HCT116 (cell line): ENCODE data around the gene HRK. TPM values are rescaled to one million over a fixed set of nuclear protein-coding genes. Genes with fewer than 3 reads are reported as not detected.

Source experiments
- ATAC-seq: fragments of 200-7000 bp; cut with Tn5 transposase; 2 replicates; pipeline ENCODE4 v1.9.1; 2020; ENCODE audit warnings: mild to moderate bottlenecking, moderate library complexity
- BruUV-seq: library from RNA; stranded (reverse); fragments of 400-500 nt; replicated peaks from 2 replicates; lab custom pipeline; 2021; lab: Mats Ljungman, UMichigan
- CTCF ChIA-PET: fragments of 300-600 bp; sonication (Branson Sonifier 250); formaldehyde crosslinking; loops from one replicate; lab custom pipeline; 2021; ENCODE audit warnings: antibody characterized with exemption; lab: Charles Lee
- POLR2A ChIA-PET: fragments of 300-600, 350-600 bp; sonication (Branson Sonifier 250); formaldehyde crosslinking; loops from one replicate; lab custom pipeline; 2021; ENCODE audit warnings: antibody characterized with exemption; lab: Charles Lee
- RAD21 ChIA-PET, 2 experiments: fragments of 300-600 bp; sonication (Branson Sonifier 250); formaldehyde crosslinking; loops; one replicate each; lab custom pipeline; 2023; ENCODE audit warnings: low total read pairs in 2 of 2; ENCODE audit not compliant: uncharacterized antibody in 2 of 2, unreplicated experiment in 2 of 2, low non-redundant PET in 1 of 2; lab: Charles Lee
- DNase-seq: peaks from one replicate; pipeline ENCODE4 v3.0.0-alpha.2; 2010; ENCODE audit warnings: low read depth, low spot score
- H2AFZ ChIP-seq: fragments of 200-600 bp; shearing (Covaris generic), sonication (generic); 2 replicates; pipeline ENCODE4 v1.6.1; 2017; ENCODE audit warnings: low read depth, mixed run types, mixed read lengths, antibody characterized with exemption, low read length; ENCODE audit not compliant: poor library complexity, severe bottlenecking
- H3K27ac ChIP-seq: 2 replicates; pipeline ENCODE4 v1.5.1; 2012; ENCODE audit warnings: low read depth, low read length
- H3K27me3 ChIP-seq: fragments of 200-600 bp; sonication (generic); 2 replicates; pipeline ENCODE4 v1.6.1; 2016; ENCODE audit warnings: mixed run types, low read length, mixed read lengths; ENCODE audit not compliant: insufficient read depth
- H3K36me3 ChIP-seq, 2 experiments: fragments of 200-500 bp in 1 of 2; fragments of 200-600 bp in 1 of 2; sonication (Bioruptor generic) in 1 of 2; sonication (generic) in 1 of 2; 2 replicates each; pipeline versions ENCODE4 v1.5.1 to v1.6.1; 2014 to 2016; ENCODE audit warnings: low read length in 2 of 2, inconsistent platforms in 1 of 2, mixed read lengths in 1 of 2, mixed run types in 1 of 2; ENCODE audit not compliant: insufficient read depth in 2 of 2, control insufficient read depth in 1 of 2
- H3K4me1 ChIP-seq, 2 experiments: fragments of 200-600 bp in 1 of 2; sonication (generic) in 1 of 2; 2 replicates each; pipeline versions ENCODE4 v1.5.1 to v1.6.1; 2012 to 2017; ENCODE audit warnings: low read length in 2 of 2, inconsistent platforms in 1 of 2, mild to moderate bottlenecking in 1 of 2, mixed read lengths in 1 of 2, mixed run types in 1 of 2, moderate library complexity in 1 of 2; ENCODE audit not compliant: insufficient read depth in 2 of 2, control insufficient read depth in 1 of 2
- H3K4me2 ChIP-seq: fragments of 200-600 bp; sonication (generic); 2 replicates; pipeline ENCODE4 v1.6.1; 2017; ENCODE audit warnings: mixed run types, low read length, mixed read lengths
- H3K4me3 ChIP-seq, 2 experiments: fragments of 200-600 bp in 1 of 2; sonication (generic) in 1 of 2; replicated peaks in 1 of 2; 2 replicates each; pipeline ENCODE4 v1.5.1; 2011 to 2016; ENCODE audit warnings: low read length in 2 of 2, control low read depth in 1 of 2, low read depth in 1 of 2, mild to moderate bottlenecking in 1 of 2, mixed read lengths in 1 of 2, mixed run types in 1 of 2
- H3K79me2 ChIP-seq: fragments of 200-600 bp; sonication (generic); 2 replicates; pipeline ENCODE4 v1.6.1; 2017; ENCODE audit warnings: mild to moderate bottlenecking, mixed run types, low read length, moderate library complexity, mixed read lengths; ENCODE audit not compliant: insufficient read depth
- H3K9ac ChIP-seq: fragments of 200-600 bp; sonication (generic); 2 replicates; pipeline ENCODE4 v1.6.1; 2016; ENCODE audit warnings: low read length, mixed read lengths
- H3K9me2 ChIP-seq: fragments of 200-600 bp; sonication (generic), shearing (Covaris generic); 2 replicates; pipeline ENCODE4 v1.6.1; 2017; ENCODE audit warnings: mixed run types, mild to moderate bottlenecking, moderate library complexity; ENCODE audit not compliant: insufficient read depth
- H3K9me3 ChIP-seq, 2 experiments: fragments of 200-500 bp in 1 of 2; fragments of 200-600 bp in 1 of 2; sonication (Bioruptor generic) in 1 of 2; sonication (generic) in 1 of 2; 2 replicates each; pipeline ENCODE4 v1.6.1; 2014 to 2017; ENCODE audit warnings: low read length in 2 of 2, mixed read lengths in 2 of 2, inconsistent platforms in 1 of 2, low read depth in 1 of 2, mild to moderate bottlenecking in 1 of 2, mixed run types in 1 of 2, moderate library complexity in 1 of 2; ENCODE audit not compliant: control insufficient read depth in 1 of 2, insufficient read depth in 1 of 2
- H4K20me1 ChIP-seq: fragments of 200-600 bp; sonication (generic), shearing (Covaris generic); 2 replicates; pipeline ENCODE4 v1.6.1; 2017; ENCODE audit warnings: mixed run types, mild to moderate bottlenecking, moderate library complexity; ENCODE audit not compliant: insufficient read depth
- SRF ChIP-seq: IDR thresholded peaks from 2 replicates; pipeline ENCODE4 v1.6.1; 2012; ENCODE audit warnings: low read depth
- YY1 ChIP-seq: IDR thresholded peaks from 2 replicates; pipeline ENCODE4 v1.6.1; 2011; ENCODE audit warnings: low read length, low read depth, moderate library complexity, mild to moderate bottlenecking; ENCODE audit not compliant: insufficient replicate concordance; ENCODE audit errors: extremely low read depth
- intact Hi-C: fragments of 100-400 bp; cut with micrococcal nuclease; formaldehyde crosslinking; loops from 2 replicates; pipeline ENCODE4 v1.10.0; 2022
- total RNA-seq: library from RNA; stranded (reverse); gene quantifications from one replicate; pipeline ENCODE4 v1.2.1, GENCODE V29; 2021; ENCODE audit not compliant: unreplicated experiment
- TF ChIP-seq, protein P1 (sequence below), 3 experiments: fragments of 200-600 bp in 1 of 3; sonication (generic) in 1 of 3; IDR thresholded peaks in 2 of 3; conservative IDR thresholded peaks in 1 of 3; 2 replicates each; pipeline ENCODE4 v1.5.1; 2012 to 2017; ENCODE audit warnings: low read depth in 2 of 3, low read length in 2 of 3, antibody characterized with exemption in 1 of 3, borderline replicate concordance in 1 of 3, control low read depth in 1 of 3, mild to moderate bottlenecking in 1 of 3, mixed read lengths in 1 of 3, mixed run types in 1 of 3, moderate library complexity in 1 of 3; ENCODE audit not compliant: insufficient read depth in 1 of 3
- TF ChIP-seq, protein P2 (sequence below): IDR thresholded peaks from 2 replicates; pipeline ENCODE4 v1.6.1; 2012; ENCODE audit warnings: low read depth
- TF ChIP-seq, protein P3 (sequence below): IDR thresholded peaks from 2 replicates; pipeline ENCODE4 v1.6.1; 2012

The HRK gene
- total RNA-seq, 1 experiment from 2014 or later = 4.3 TPM

DNA sequence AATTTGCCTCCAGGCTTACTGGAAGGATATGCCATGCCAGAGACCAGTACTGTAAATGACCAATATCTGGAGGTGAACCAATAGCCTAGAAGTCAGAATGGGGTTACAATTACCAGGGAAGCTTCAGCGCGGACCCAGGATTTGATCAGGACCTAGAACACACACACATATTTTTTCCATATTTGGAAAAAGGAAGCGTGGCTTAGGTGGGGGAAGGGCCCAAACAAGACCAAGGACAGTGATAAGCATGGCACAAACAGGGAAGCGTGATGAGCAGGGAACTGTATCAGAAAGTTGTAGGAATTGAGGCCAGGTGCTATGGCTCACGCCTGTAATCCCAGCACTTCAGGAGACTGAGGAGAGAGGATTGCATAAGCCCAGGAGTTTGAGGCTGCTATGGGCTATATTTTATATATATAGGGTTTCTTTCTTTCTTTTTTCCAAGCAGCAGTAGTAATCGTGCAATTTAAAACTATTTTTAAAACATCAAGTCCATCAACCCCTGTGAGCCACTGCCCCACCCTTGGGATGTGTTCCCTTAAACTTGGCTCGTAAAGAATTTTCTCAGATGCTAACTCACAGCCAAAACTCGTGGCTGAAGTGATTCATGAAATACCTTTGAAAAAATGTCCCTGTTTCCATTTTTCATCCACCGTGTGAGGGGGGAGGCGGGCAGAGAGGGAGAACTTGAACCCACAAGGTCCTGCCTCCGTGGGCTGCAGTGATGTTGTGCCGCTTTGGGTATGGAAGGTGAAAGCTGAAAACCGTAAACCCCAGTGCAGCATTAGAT is 16.7 kb downstream of the HRK start:
- Histone ChIP-seq H3K27ac (peak overlapping the region; percentile 34; the same call in 1 of the 2 replicates), H3K4me2 (peak overlapping the region; percentile 60), H3K36me3 (no peaks in the 10 kb centered on the region), H3K9ac (no peak overlapping the region), H3K4me1 (peaks cover 13 to 22% of the 10 kb centered on the region in 2 experiments), H3K9me3 (no peaks in the 10 kb centered on the region), H3K27me3 (no peaks in the 10 kb centered on the region), H2AFZ (no peak overlapping the region), H3K79me2 (no peaks in the 10 kb centered on the region), H3K4me3 (0 out of 4 replicates have a peak overlapping the region, but pooled peaks of 1 of the 2 experiments have one; percentile 10), H3K9me2 (no peaks in the 10 kb centered on the region), H4K20me1 (no peaks in the 10 kb centered on the region)
- TF ChIP-seq, protein P1, sequence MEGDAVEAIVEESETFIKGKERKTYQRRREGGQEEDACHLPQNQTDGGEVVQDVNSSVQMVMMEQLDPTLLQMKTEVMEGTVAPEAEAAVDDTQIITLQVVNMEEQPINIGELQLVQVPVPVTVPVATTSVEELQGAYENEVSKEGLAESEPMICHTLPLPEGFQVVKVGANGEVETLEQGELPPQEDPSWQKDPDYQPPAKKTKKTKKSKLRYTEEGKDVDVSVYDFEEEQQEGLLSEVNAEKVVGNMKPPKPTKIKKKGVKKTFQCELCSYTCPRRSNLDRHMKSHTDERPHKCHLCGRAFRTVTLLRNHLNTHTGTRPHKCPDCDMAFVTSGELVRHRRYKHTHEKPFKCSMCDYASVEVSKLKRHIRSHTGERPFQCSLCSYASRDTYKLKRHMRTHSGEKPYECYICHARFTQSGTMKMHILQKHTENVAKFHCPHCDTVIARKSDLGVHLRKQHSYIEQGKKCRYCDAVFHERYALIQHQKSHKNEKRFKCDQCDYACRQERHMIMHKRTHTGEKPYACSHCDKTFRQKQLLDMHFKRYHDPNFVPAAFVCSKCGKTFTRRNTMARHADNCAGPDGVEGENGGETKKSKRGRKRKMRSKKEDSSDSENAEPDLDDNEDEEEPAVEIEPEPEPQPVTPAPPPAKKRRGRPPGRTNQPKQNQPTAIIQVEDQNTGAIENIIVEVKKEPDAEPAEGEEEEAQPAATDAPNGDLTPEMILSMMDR (IDR thresholded peaks at IDR 0.05 in 2 of 3, conservative IDR thresholded peaks at IDR 0.05 in 1 of 3; ENCODE audit: borderline replicate concordance in 1 of 3, insufficient read depth in 1 of 3, low read depth in 2 of 3, low read length in 2 of 3) = no peak
- TF ChIP-seq SRF (0 out of 2 replicates have a peak, but pooled peaks have one; percentile 43), YY1 (no peak)
- TF ChIP-seq, protein P2, sequence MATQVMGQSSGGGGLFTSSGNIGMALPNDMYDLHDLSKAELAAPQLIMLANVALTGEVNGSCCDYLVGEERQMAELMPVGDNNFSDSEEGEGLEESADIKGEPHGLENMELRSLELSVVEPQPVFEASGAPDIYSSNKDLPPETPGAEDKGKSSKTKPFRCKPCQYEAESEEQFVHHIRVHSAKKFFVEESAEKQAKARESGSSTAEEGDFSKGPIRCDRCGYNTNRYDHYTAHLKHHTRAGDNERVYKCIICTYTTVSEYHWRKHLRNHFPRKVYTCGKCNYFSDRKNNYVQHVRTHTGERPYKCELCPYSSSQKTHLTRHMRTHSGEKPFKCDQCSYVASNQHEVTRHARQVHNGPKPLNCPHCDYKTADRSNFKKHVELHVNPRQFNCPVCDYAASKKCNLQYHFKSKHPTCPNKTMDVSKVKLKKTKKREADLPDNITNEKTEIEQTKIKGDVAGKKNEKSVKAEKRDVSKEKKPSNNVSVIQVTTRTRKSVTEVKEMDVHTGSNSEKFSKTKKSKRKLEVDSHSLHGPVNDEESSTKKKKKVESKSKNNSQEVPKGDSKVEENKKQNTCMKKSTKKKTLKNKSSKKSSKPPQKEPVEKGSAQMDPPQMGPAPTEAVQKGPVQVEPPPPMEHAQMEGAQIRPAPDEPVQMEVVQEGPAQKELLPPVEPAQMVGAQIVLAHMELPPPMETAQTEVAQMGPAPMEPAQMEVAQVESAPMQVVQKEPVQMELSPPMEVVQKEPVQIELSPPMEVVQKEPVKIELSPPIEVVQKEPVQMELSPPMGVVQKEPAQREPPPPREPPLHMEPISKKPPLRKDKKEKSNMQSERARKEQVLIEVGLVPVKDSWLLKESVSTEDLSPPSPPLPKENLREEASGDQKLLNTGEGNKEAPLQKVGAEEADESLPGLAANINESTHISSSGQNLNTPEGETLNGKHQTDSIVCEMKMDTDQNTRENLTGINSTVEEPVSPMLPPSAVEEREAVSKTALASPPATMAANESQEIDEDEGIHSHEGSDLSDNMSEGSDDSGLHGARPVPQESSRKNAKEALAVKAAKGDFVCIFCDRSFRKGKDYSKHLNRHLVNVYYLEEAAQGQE = no peak
- TF ChIP-seq, protein P3, sequence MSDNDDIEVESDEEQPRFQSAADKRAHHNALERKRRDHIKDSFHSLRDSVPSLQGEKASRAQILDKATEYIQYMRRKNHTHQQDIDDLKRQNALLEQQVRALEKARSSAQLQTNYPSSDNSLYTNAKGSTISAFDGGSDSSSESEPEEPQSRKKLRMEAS = 0 out of 2 replicates have a peak, but pooled peaks have one; percentile 13
- intact Hi-C loops = no loop called here
- no TSS peak for BruUV-seq
- no peak; the same call in 1 of the 2 replicates for ATAC-seq
- ChIA-PET POLR2A (no interaction called here), CTCF (no interaction called here), RAD21 (no interaction called here)
- DNase-seq = no peak
